Hematopoietic multipotent progenitor cell treated with erythropoietin and hydrocortisone succinate and interleukin-3 and kit ligand, for 6 days (in vitro differentiated cells): ENCODE data around the gene HLA-DRB5.
A peak's percentile ranks its signal among the peaks of the same experiment; 100 is the strongest.
"Not testable (repeated sequence)": the region's sequence is repeated elsewhere in the genome, so short reads cannot be mapped to it uniquely, and the experiment has no call there.

ENCODE experiments used
- DNase-seq: peaks from one replicate; pipeline ENCODE4 v3.0.0-alpha.2; 2015

The HLA-DRB5 gene

DNA sequence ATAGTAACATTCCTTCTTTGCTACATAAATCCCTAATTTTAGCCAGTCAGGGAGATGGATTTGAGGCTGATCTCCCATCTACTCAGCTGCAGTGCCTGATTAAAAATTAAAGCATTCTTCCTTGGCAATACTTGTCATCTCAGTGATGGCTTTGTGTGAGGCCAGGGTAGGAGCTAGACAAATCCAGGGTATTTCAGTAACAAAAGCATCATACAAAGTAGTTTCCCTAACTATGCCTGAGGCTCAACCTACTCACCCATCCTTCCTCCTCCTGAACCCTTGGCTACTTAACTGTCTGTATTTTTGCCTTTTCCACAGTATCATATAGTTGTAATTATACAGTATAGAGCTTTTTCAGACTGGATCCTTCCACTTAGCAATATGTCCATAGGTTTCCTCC is 37.7 kb downstream of the HLA-DRB5 start:
- no peak for DNase-seq

DNA sequence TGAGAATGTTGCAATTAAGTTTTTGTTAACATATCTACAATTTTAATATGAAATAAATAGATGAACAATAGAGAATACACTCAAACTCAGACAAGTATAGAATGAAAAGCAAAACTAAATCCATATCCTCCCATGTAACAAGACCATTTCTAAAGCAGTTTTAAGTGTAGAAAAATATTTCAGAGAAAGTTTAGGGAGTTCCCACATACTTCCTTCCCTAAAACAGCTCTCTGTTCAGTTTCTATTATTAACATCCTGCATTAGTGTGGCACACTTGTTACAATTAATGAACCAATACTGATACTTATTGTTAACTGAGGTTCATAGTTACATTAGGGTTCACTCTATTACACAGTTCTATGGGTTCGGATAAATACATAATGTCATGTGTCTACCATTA is 38.4 kb downstream of the HLA-DRB5 start:
- no peak for DNase-seq

DNA sequence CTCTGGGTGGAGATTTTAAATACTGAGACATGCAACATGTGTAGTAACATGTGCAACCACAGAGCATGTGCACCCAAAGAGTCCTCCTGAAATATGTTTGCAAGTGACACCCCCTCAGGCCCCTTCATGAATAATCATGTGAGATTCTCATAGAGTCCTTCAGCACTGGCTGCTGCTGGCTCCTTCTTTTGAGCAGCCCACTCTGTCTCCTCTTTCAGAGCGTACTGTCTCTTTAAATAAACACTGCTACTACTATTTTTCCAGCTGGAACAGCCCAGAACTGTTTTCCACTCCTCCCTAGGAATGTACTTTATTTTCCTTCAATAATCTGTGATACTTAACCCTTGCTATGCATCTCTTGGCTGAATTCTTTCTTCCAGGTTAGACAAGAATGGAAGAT is 42.0 kb downstream of the HLA-DRB5 start:
- no peak for DNase-seq

DNA sequence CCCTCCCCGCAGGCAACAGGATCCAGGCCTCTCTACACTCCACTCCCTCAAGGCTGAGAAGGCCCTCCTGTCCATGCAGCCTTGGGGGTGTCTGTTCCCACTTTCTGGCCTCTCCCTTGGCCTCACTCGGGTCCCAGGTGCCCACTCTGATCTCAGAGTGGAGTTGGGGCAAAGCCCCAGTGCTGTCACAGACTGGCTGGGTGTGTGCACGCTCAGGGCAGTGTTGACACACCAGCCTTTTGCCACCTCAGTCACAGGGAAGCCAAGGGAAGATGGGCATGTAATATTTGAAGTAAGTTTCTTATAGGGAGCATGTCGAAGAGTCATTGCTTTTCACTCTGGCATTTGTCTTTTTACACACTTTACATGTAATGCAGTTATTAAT is 45.5 kb downstream of the HLA-DRB5 start:
- no peak for DNase-seq

DNA sequence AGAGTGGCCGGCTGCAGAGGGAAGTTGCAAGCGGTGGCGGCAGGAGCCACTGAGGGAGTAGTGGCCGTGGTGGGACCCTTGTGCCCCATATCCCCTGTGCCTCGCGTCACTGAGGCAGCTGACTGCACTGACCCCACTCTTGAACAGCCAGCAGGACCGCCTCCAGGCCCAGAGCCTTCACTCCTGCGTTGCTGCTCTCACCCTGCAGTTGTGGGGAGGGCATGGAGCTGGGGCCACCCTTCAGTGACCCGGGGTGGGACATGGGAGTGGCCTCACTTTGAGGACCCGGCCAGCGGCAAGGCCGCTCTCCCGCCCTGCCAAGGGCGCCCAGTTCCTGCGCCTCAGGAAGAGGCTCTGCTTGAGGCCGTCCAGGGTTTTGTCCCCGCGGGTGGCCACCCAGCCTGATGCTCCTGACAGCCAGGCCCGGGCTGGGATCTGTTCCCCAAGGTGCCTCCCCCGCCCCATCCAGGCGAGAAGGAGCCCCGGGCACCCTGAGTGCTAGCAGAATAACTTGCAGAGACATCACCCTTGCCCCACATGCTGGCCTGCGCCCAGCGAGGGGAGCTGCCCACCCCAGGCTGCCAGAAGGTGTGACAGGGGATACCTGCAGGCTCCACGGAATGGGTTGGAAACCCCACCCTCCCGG is 46.0 kb downstream of the HLA-DRB5 start:
- DNase-seq = no peak

DNA sequence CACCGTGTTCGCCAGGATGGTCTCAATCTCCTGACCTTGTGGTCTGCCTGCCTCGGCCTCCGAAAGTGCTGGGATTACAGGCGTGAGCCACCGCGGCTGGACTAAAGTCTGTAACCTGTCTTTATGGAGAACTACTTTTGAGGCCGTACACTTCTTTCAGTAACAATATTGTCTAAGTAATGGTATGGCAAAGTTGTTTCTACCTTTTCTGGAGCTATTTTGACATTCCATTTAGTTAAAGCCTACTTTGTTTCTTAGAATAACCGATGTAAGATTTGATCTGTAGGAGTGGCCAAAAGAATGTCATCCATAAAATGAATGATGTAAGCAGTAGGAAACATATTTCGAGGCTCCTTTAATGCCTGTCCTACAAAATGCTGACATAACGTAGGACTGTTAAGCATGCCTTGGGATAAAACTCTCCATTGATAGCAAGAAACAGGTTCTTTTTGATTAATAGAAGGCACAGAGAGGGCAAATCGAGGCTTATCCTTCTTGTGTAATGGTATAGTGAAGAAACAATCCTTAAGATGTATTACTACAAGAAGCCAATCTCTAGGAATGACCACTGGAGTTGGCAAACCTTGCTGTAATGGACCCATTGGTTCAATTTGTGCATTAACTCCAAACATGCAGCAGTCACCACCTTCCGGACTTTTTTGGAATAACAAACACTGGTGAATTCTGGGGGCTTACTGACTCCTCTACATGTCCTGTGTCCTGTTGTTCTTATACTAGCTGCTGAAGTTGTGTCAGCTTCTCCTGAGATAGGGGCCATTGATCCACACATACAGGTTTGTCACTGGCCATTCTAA is 54.5 kb downstream of the HLA-DRB5 start:
- no peak for DNase-seq

DNA sequence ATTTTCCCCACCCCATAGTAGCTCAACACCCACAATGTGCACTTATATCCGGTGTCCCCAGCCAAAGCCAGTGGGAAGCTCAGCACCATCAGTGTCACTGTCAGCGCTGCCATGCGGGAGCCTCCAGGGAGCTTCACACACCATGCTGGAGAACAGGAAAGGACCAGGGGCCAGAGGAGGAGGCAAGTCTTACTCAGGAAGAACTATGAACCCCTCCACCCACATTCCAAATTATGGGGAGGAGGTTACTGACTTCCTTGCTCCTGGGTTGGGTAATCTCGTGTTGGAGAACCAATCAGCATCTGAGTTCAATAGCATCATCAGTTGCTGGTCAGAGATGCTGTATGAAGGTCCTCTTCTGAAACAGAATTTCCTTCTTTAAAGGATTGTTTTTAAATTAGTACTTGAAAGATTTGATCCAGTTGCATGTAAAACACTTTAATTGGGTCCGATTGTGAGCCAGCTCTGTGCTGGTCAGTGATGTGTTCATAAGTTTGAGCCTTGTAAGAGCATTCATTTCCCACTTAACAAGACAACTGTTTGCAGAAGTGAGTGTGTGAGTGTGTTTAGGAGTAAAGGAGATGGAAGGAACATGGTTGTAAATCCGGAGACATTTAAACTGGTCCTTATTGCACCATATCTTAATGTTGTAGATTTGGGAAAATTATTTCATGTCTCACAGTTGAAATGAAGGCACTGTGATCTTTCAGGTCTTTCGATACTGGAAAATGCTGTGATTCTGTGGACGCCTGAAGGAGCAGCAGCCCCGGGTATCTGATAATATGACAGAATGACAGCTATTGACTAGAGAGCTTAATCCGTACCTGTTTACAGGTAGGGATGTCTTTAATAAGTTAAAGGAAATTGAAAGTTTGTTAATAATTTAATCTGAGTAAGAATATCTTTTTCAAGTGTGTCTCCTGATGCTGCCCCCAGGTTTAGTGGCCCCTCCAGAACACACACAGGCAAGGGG is 56.4 kb downstream of the HLA-DRB5 start:
- peak; percentile 5 for DNase-seq

DNA sequence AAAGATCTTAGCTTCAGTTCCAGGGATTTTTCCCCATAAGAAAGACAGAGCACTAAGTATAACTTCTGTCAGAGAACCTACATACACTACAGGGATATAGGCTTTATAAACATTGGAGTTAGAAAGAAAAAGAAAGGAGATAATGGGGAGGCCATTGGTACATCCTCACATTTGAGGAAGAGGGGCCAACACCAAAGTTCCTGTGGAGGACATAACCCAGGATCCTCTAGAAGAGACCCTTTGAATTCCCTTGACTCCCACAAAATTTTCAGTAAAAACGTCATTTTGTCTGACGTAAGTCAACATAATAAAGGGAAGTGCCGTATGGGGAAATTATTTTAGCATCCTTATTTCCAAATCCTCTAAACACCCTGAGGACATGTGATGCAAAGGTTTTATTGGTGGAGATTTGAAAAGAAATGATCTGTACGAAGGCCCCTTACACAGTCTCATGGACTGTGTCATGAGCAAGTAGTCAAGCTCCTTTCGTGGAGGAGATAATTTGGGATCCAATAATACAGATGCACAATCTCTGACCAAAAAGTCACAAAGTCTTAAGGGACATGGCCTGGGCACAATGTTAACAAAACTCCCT is 57.2 kb downstream of the HLA-DRB5 start:
- peak; percentile 3 for DNase-seq

DNA sequence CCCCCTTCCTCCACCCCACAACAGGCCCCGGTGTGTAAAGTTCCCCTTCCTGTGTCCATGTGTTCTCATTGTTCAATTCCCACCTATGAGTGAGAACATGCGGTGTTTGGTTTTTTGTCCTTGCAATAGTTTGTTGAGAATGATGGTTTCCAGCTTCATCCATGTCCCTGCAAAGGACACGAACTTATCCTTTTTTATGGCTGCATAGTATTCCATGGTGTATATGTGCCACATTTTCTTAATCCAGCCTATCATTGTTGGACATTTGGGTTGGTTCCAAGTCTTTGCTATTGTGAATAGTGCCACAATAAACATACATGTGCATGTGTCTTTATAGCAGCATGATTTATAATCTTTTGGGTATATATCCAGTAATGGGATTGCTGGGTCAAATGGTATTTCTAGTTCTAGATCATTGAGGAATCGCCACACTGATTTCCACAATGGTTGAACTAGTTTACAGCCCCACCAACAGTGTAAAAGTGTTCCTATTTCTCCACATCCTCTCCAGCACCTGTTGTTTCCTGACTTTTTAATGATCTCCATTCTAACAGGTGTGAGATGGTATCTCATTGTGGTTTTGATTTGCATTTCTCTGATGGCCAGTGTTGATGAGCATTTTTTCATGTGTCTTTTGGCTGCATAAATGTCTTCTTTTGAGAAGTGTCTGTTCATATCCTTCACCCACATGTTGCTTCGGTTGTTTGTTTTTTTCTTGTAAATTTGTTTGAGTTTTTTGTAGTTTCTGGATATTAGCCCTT is 62.2 kb downstream of the HLA-DRB5 start:
- DNase-seq = not testable (repeated sequence)
